SK-N-MC (cell line): ENCODE measurements around the gene PTPN13.

Experiments used
- EZH2 ChIP-seq: fragments of 200-600 bp; sonication (generic); IDR thresholded peaks from one replicate; pipeline ENCODE4 v1.6.1; 2017; ENCODE audit warnings: antibody characterized with exemption
- FOXP2 ChIP-seq: optimal IDR thresholded peaks from 2 replicates; pipeline ENCODE3; 2011; ENCODE audit warnings: mild to moderate bottlenecking, moderate library complexity; ENCODE audit not compliant: insufficient read depth; ENCODE audit errors: extremely low read length, control extremely low read depth
- POLR2AphosphoS5 ChIP-seq: IDR thresholded peaks from 2 replicates; pipeline ENCODE4 v1.6.1; 2012; ENCODE audit warnings: mild to moderate bottlenecking, low read depth, low read length, borderline replicate concordance

- TF ChIP-seq EZH2 (no peak), POLR2AphosphoS5 (no peak), FOXP2 (no peak)
Observed at GRCh38 chr4:86587381-86588140, 6.6 kb upstream of the PTPN13 start.
